HG02852 (cell line): ENCODE results near the gene TIMD4.

Experiments used
- ATAC-seq: cut with Tn5 transposase; IDR thresholded peaks from one replicate; pipeline ENCODE4 v1.9.1; 2021; ENCODE audit warnings: mild to moderate bottlenecking, moderate library complexity; ENCODE audit not compliant: unreplicated experiment

TIMD4 gene

DNA sequence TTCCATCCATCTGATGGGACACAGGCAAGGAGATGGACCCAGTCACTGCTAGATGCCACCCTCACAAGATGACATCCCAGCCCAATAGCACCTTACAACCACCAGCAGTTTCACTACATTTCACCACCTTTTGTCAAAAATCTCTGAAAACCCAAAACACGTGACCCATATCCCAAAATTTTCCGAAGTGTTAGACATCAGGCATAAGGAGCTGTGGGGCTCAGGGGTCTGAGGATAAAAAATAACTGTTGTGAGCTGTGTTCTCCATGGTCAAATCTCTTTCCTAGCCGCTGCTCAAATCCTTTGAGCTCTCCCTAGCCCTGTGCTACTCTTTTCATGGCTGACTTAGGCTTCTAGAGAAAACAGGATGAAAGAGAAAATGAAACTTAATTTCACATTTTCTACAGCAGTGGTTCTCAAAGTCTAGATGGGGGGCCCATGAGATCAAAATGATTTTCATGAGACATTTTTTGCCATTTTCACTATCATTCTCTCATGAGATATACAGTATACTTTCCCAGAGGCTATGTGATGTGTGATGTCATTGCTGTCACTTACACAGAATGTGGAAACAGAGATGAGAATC, 40.7 kb downstream of the TIMD4 start:
- peak; percentile 43 for ATAC-seq

GRCh38 chr5:156920861-156921431, 42.1 kb downstream of the TIMD4 start:
- peak; percentile 44 for ATAC-seq

DNA sequence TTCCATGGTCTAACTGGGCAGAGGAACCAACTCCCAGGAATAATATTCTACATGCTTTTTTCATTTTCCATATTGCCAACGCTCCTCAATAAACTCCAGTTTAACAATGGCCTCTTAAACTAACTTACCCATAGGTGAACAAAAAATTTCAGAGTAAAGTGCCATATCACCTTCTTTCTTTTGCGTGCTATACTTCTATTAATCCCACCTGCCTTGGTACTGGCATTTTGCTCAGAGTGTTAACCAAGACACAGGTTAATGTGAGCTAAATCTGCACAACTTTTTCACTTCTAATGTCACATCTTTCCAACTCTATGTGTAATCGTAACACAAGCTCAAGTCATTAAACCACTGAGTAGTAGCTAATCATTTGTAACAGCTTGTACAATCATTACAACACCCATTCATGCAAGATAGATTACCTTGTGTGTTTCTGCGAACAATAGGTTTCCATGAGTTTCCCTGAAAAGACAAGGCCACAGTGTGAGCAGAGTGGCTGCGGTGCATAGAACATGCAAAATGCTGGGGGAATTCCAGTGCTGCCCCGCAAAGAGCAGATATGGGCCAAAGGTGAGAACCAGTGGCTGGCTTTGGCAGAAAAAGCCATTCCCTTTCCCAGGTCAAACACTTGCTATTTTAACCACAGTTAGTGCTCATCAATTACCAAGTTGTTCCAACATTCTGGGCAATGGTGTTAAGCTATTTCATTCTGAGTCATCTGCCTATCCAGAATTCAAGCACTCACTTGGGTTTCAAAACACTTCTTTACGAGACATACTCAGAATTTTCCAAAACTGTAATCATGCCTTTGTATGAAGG, 42.8 kb downstream of the TIMD4 start:
- peak; percentile 55 for ATAC-seq

GRCh38 chr5:156918311-156918845, 44.6 kb downstream of the TIMD4 start:
- ATAC-seq, result no peak

DNA sequence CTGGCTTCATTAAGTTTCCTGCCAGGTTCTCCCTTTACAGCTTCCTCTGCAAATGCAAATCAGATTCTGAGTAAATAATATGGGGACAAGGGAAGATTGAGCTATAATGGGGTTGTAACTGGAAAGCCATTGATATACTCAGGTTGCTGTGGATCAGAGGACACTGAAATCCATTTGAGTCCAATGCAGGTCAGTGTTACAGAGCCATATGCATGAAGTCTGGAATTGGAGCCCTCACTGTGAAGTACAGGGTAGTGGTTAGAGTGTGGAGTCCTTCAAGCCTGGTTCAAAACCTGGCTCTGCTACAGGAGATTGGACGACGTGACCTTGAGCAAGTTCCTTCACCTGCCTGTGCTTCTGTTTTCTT, 48.7 kb downstream of the TIMD4 start:
- peak; percentile 1 for ATAC-seq

GRCh38 chr5:156913719-156914370, 49.2 kb downstream of the TIMD4 start:
- peak; percentile 93 for ATAC-seq

DNA sequence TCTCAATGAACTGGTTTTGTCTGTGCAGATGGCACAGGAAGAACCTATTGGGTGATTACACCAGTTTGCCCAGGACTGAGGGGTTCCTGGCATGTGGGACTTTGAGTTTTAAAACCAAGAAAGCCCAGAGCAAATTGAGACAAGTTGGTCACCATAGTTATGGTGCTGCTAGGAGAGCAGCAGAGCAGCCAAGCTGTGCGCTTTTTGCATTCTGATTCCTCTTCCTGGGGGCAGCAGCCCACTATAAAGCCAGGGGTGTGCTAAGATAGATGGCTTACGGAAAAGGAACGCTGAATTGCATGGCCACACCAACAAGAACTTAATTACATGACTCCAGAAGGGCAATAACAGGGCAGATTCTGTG, 49.7 kb downstream of the TIMD4 start:
- ATAC-seq, result no peak

DNA sequence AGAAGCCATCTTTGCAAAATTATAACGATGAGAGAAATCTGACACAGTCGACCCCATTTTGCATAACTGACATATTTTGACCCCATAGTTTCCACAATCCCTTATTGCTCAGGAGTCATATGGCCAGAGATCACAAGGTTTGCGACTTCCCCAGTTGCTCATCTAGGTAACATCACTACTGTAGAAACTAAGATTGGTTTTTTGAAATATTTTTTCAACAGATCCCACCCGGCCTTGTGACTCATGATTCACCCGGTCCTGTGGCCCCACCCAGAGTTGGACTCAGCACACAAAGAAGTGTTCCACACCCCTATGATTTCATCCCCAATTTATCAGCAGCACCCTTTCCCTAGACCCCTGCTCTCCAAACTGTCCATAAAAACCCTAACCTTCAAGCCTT, 50.2 kb downstream of the TIMD4 start:
- no peak for ATAC-seq

DNA sequence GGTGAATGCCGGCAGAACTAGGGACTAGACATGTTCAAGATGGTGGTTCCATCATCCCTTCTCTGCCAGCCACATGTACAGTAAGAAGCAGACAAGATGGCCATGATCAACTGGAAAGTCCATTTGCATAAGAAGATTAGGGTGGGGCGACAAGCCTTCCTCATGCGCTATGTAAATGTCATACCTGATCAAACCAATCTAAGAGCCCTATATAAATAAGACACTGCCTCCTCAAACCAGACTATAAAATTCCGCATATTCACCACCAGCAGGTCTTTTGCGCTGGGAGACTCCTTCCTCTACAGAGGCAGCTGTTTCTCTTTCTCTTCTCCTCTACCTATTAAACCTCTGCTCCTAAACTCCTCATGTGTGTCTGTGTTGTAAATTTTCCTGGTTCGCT, 53.8 kb downstream of the TIMD4 start:
- ATAC-seq, result no peak

DNA sequence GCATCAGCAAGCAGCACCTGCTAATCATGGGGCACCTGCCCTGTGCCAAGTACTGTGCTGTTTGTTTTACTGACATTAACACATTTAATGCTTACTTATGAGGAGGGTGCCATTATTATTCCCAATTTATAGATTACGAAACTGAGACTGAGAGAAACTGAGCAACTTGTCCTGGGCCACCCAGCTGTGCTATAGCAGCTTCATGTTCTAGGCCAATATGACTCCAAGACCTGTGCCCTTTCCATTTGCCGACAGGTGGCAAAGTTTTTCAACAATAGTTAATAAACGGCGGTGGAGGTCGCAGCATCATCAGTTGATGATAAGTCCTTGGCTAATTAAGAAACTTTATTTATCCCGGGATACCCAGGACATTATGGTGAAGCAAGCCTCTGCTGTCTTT, 55.4 kb downstream of the TIMD4 start:
- no peak for ATAC-seq

GRCh38 chr5:156906807-156907206, 56.2 kb downstream of the TIMD4 start:
- no peak for ATAC-seq

DNA sequence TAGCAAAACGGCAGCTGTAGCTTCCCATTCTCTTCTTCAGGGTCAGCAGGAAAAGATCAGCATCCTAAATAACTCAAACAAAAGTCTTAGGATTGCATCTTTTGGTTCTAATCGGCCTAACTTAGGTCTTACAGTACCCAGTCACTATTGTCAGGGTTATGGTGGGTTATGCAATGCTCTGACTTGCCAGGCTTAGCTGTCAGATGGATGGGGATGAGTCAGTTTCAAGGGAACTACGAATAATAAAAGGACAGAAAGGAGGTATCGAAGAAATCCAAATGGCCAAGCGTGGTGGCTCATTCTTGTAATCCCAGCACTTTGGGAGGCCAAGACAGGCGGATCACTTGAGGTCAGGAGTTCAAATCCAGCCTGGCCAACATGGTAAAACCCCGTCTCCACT, 66.5 kb downstream of the TIMD4 start:
- no peak for ATAC-seq

DNA sequence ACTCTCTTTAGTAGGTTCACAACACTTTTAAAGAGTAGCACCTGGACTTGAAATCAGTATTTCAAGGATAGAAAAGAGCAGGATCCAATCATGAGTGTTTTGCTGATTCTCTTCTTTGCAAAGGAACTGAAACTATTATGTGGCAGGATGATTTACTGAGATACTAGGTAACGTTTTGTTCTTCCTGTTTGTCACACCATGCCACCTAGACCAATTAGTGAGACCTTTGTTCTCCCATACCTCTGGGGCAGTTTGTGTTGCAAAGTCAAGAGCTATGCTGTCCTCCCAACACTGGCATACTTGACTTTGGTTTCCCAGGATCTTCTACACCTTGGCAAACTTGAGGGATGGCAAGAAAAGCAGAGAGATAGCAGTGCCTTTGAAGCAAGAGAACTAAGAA, 69.5 kb downstream of the TIMD4 start:
- peak; percentile 64 for ATAC-seq

- no peak for ATAC-seq
These were observed 70.2 kb downstream of the TIMD4 start for GRCh38 chr5:156892864-156893263.

GRCh38 chr5:156892223-156892622, 70.8 kb downstream of the TIMD4 start:
- no peak for ATAC-seq

DNA sequence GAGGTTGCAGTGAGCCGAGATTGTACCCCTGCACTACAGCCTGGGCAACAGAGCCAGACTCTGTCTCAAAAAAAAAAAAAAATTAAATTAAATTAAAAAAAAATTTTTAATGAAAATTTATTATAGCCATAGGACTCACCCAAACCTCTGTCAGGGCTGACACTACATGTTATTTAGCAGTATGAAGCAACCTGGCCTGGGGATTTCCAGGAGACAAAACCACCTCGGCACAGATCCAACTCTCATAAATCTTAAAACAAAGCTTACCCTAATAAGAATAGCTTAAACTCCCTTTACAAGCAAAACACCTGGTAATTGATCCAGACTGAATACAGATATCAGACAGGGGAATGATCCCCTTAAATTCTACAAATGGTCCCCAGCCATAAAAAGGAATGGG, 74.5 kb downstream of the TIMD4 start:
- ATAC-seq, result peak; percentile 49

DNA sequence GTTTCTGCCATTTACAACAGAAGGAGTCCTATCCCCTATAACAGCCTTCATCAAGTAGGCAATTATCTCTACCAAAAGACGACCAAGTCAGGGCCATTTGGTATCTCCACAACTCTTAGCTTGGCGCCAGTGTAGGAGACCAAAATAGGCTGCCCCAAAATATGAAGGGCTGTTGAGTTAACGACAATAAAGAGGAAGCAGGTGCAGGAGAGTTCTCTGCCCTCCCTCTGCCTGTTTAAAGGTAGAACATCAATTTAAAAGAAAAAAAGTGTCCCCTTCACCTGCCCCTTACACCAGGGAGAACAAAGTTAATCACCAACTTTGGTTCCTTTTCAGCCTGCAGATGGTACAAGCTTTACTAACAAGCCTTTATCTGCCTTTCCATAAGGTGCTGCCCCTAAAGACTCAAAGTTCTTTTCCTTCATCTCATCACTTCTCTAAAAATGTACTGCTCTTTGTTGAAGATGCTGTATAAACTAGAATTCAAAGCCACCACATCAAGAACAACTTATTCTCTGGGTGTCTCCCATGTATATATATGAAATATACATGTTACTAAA, 79.6 kb downstream of the TIMD4 start:
- peak; percentile 46 for ATAC-seq

DNA sequence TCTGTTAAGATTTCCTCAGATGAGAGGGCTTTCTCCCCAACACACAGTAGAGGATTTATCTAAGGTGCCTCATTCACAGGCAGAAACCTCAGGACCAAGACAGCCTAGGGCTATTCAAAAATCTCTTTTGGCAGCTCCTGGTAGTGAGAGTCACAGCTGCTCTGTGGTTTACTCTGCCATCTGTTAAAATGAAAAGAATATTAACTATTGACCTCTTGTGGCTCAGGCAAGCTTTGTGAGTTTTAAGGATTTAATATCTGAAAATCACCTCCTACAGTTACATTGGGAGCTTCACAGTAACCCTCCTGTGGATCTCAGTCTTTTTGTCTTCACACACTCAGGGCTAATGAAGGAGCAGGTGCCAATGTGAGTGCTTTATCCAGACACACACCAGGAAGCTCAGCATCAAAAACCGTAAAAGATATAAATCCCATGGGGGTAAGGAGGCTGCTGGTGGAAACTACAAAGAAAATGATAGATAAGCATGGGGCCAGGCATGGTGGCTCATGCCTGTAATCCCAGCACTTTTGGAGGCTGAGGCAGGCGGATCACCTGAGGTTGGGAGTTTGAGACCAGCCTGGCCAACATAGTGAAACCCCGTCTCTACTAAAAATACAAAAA, 83.3 kb downstream of the TIMD4 start:
- peak; percentile 86 for ATAC-seq

- ATAC-seq, result no peak
These were observed 91.8 kb downstream of the TIMD4 start for GRCh38 chr5:156871212-156871611.

GRCh38 chr5:156870498-156870839, 92.6 kb downstream of the TIMD4 start:
- ATAC-seq, result no peak
